Nephron (organoid): ENCODE measurements around the gene C5AR2.
"Not testable (repeated sequence)": the region's sequence is repeated elsewhere in the genome, so short reads cannot be mapped to it uniquely, and the experiment has no call there.

ENCODE experiments used
- H3K27ac Mint-ChIP-seq, 3 experiments: 2 replicates each; pipeline ENCODE4 v1.8.0; 2020; ENCODE audit warnings: mixed read lengths in 3 of 3, mild to moderate bottlenecking in 2 of 3, moderate library complexity in 1 of 3
- H3K27me3 Mint-ChIP-seq: 2 replicates; pipeline ENCODE4 v1.8.0; 2021; ENCODE audit warnings: low read depth, mild to moderate bottlenecking, moderate library complexity, mixed read lengths
- H3K36me3 Mint-ChIP-seq: 2 replicates; pipeline ENCODE4 v1.8.0; 2020; ENCODE audit warnings: low read depth, mixed read lengths
- H3K4me1 Mint-ChIP-seq: 2 replicates; pipeline ENCODE4 v1.8.0; 2020; ENCODE audit warnings: mixed read lengths
- H3K4me3 Mint-ChIP-seq, 3 experiments: 2 replicates each; pipeline ENCODE4 v1.8.0; 2020; ENCODE audit warnings: mild to moderate bottlenecking in 3 of 3, mixed read lengths in 3 of 3, moderate library complexity in 2 of 3
- H3K9me3 Mint-ChIP-seq: 2 replicates; pipeline ENCODE4 v1.8.0; 2020; ENCODE audit warnings: mixed read lengths
- CTCF ChIP-seq, 3 experiments: fragments of 200-600 bp; sonication (generic); IDR thresholded peaks; one replicate each; pipeline ENCODE4 v1.5.0; 2021; ENCODE audit warnings: antibody characterized with exemption in 3 of 3; ENCODE audit not compliant: unreplicated experiment in 3 of 3

C5AR2 gene

GRCh38 chr19:47343194-47343802 is 11.3 kb downstream of the C5AR2 start:
- no peaks in the 10 kb centered on the region for H3K36me3 Mint-ChIP-seq
- peaks cover 4% of the 10 kb centered on the region for H3K27me3 Mint-ChIP-seq
- no peaks in the 10 kb centered on the region for H3K4me1 Mint-ChIP-seq
- no peak for TF ChIP-seq CTCF (IDR thresholded peaks at IDR 0.05; ENCODE audit: unreplicated experiment in 3 of 3)
- no peaks in the 10 kb centered on the region for H3K9me3 Mint-ChIP-seq
- H3K27ac Mint-ChIP-seq, result no peak overlapping the region
- no peak overlapping the region for H3K4me3 Mint-ChIP-seq

GRCh38 chr19:47344425-47344824 is 12.4 kb downstream of the C5AR2 start:
- Mint-ChIP-seq H3K27ac (no peak overlapping the region), H3K27me3 (peaks cover 4% of the 10 kb centered on the region), H3K4me1 (peaks cover 5% of the 10 kb centered on the region), H3K36me3 (no peaks in the 10 kb centered on the region), H3K9me3 (no peaks in the 10 kb centered on the region), H3K4me3 (no peak overlapping the region)
- TF ChIP-seq CTCF (IDR thresholded peaks at IDR 0.05; ENCODE audit: unreplicated experiment in 3 of 3), result no peak

GRCh38 chr19:47346024-47346423 is 14.0 kb downstream of the C5AR2 start:
- H3K4me3 Mint-ChIP-seq, H3K9me3 Mint-ChIP-seq, H3K27ac Mint-ChIP-seq, H3K27me3 Mint-ChIP-seq: not testable (repeated sequence)
- peaks cover 12% of the 10 kb centered on the region for H3K36me3 Mint-ChIP-seq
- H3K4me1 Mint-ChIP-seq, result peaks cover 18% of the 10 kb centered on the region

GRCh38 chr19:47348819-47349795 is 17.1 kb downstream of the C5AR2 start, which contains the start of gene DHX34:
TSS of gene DHX34 (plus strand) at chr19:47349315. CDS start at chr19:47353031, 3,716 bp downstream.
- H3K27ac Mint-ChIP-seq, result peak within 1 kb of the TSS; percentile 52 to 80 (median 75)
- H3K4me1 Mint-ChIP-seq, result peaks cover 22% of the 10 kb centered on the region
- H3K36me3 Mint-ChIP-seq, result peaks cover 39% of the 10 kb centered on the region
- H3K27me3 Mint-ChIP-seq, result peaks cover 4% of the 10 kb centered on the region
- peak within 1 kb of the TSS; percentile 94 to 98 (median 96) for H3K4me3 Mint-ChIP-seq
- peak; percentile 98 for TF ChIP-seq CTCF (IDR thresholded peaks at IDR 0.05; ENCODE audit: unreplicated experiment in 3 of 3)
- H3K9me3 Mint-ChIP-seq, result no peaks in the 10 kb centered on the region

GRCh38 chr19:47350630-47351029 is 18.7 kb downstream of the C5AR2 start:
- Mint-ChIP-seq H3K4me3 (peak overlapping the region; percentile 74 to 84 (median 83)), H3K36me3 (peaks cover 53% of the 10 kb centered on the region), H3K27me3 (peaks cover 4% of the 10 kb centered on the region), H3K4me1 (peaks cover 22% of the 10 kb centered on the region), H3K9me3 (no peaks in the 10 kb centered on the region), H3K27ac (peak overlapping the region in 1 of 3 experiments; percentile 11)
- TF ChIP-seq CTCF (IDR thresholded peaks at IDR 0.05; ENCODE audit: unreplicated experiment in 3 of 3), result no peak

GRCh38 chr19:47351548-47351947 is 19.6 kb downstream of the C5AR2 start:
- Mint-ChIP-seq H3K27me3 (peaks cover 4% of the 10 kb centered on the region), H3K4me1 (peaks cover 22% of the 10 kb centered on the region), H3K27ac (no peak overlapping the region), H3K36me3 (peaks cover 62% of the 10 kb centered on the region), H3K9me3 (no peaks in the 10 kb centered on the region), H3K4me3 (peak overlapping the region; percentile 62 to 79 (median 78))
- no peak for TF ChIP-seq CTCF (IDR thresholded peaks at IDR 0.05; ENCODE audit: unreplicated experiment in 3 of 3)
